ENCODE results near the gene EPHB6.

DNA sequence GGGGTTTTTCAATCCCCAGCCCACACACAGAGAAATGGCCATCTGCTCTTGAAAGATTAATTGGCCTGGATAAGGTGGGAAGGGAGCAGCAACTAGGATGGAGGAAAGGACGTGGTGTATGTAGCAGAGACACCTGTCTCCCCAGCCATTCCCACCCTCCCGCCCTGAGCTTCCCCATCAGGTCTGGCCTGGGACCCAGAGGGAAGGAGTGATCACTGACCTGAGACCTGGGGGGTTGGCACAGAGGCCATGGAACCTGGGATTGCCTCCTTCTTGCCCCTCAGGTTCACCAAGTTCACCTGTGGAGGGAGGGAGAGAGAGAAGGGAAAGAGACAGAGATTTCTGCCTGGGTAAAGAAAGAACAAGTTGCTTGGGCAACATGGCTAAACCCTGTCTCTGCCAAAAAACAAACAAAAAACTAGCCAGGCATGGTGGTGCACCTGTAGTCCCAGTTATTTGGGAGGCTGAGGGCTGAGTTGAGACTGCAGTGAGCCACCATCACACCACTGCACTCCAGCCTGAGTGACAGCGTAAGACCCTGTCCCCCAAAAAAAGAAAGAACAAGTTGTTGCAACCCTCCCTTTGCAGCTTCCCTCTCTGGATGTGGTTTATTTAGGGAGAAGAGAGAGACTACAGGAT lies 42.0 kb downstream of the EPHB6 start:
- no peak for TF ChIP-seq CTCF (IDR thresholded peaks at IDR 0.05)
- no peak for TF ChIP-seq POLR2A (IDR thresholded peaks at IDR 0.05)
- no peak for TF ChIP-seq POLR2AphosphoS5 (IDR thresholded peaks at IDR 0.05)
- TF ChIP-seq EP300 (IDR thresholded peaks at IDR 0.05): no peak

Data from upper lobe of left lung (tissue), 4 donors.